T-helper 9 cell (primary cell): ENCODE results near the gene KRT39.

Experiments
- DNase-seq: peaks from one replicate; pipeline ENCODE4 v3.0.0-alpha.2; 2020

KRT39 gene

GRCh38 chr17:40980117-40980516 lies 13.4 kb upstream of the KRT39 start:
- DNase-seq, result no peak

- DNase-seq, result no peak
Measured at GRCh38 chr17:40978575-40979151, 11.9 kb upstream of the KRT39 start.

- DNase-seq, result no peak
Measured at GRCh38 chr17:40975516-40975915, 8.8 kb upstream of the KRT39 start.

- DNase-seq, result no peak
Measured at GRCh38 chr17:40974366-40974765, 7.6 kb upstream of the KRT39 start.

GRCh38 chr17:40967582-40967981 lies 834 bp upstream of the KRT39 start:
- DNase-seq, result no peak

GRCh38 chr17:40963838-40964237 lies 2.9 kb downstream of the KRT39 start:
- DNase-seq, result no peak

- no peak for DNase-seq
Measured at GRCh38 chr17:40962059-40962561, 4.6 kb downstream of the KRT39 start.

- DNase-seq, result no peak
Measured at GRCh38 chr17:40961591-40961990, 5.2 kb downstream of the KRT39 start.

GRCh38 chr17:40960144-40960543 lies 6.6 kb downstream of the KRT39 start:
- no peak for DNase-seq

GRCh38 chr17:40958086-40958953 lies 8.4 kb downstream of the KRT39 start:
- no peak for DNase-seq

- DNase-seq, result no peak
Measured at GRCh38 chr17:40956401-40957254, 10.1 kb downstream of the KRT39 start.

GRCh38 chr17:40953881-40954280 lies 12.9 kb downstream of the KRT39 start:
- DNase-seq, result no peak

GRCh38 chr17:40952661-40953060 lies 14.1 kb downstream of the KRT39 start:
- no peak for DNase-seq

GRCh38 chr17:40952154-40952553 lies 14.6 kb downstream of the KRT39 start:
- DNase-seq, result no peak

GRCh38 chr17:40951011-40951622 lies 15.6 kb downstream of the KRT39 start:
- no peak for DNase-seq

- no peak for DNase-seq
Measured at GRCh38 chr17:40950176-40950575, 16.6 kb downstream of the KRT39 start.

GRCh38 chr17:40949418-40949817 lies 17.3 kb downstream of the KRT39 start:
- no peak for DNase-seq

- DNase-seq, result no peak
Measured at GRCh38 chr17:40947929-40948328, 18.8 kb downstream of the KRT39 start.

GRCh38 chr17:40945414-40945813 lies 21.3 kb downstream of the KRT39 start:
- no peak for DNase-seq

GRCh38 chr17:40944531-40944930 lies 22.2 kb downstream of the KRT39 start:
- no peak for DNase-seq

GRCh38 chr17:40942553-40942952 lies 24.2 kb downstream of the KRT39 start:
- no peak for DNase-seq

- DNase-seq, result no peak
Measured at GRCh38 chr17:40940266-40940665, 26.5 kb downstream of the KRT39 start.

GRCh38 chr17:40938981-40939380 lies 27.8 kb downstream of the KRT39 start:
- no peak for DNase-seq
